ENCODE data around the gene CDH4. TPM values are rescaled to one million over a fixed set of nuclear protein-coding genes. Genes with fewer than 3 reads are reported as not detected.

CDH4 gene
- total RNA-seq, 6 donors from 2014 or later: 0.20 to 1.0 (median 0.40) TPM; not detected in 1

DNA sequence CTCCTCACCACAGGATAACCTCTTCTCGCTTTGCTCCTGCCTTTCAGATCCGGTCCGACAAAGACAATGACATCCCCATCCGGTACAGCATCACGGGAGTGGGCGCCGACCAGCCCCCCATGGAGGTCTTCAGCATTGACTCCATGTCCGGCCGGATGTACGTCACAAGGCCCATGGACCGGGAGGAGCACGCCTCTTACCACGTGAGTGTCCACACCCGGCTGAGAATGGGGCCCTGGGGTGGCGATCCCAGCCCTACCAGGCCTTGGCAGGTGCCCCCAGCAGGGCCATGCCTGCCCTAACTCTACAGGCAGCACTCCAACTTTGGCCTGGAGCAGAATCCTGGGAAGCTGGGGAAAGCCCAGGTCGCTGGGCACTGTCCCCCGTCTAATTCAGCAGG, 592.6 kb downstream of the CDH4 start:
- ATAC-seq (ENCODE audit: low FRiP score in 2 of 2) (no peak), DNase-seq (no peak)
- no peaks in the 10 kb centered on the region for H3K27me3 ChIP-seq
- 87% methylated on average over 14 of the region's 17 CpGs; no CpG with 5 or more reads in 1 of the 2 donors for WGBS, 2 donors
- H3K9me3 ChIP-seq: no peaks in the 10 kb centered on the region
- TF ChIP-seq POLR2AphosphoS5 (IDR thresholded peaks at IDR 0.05): no peak
- TF ChIP-seq, protein P1, sequence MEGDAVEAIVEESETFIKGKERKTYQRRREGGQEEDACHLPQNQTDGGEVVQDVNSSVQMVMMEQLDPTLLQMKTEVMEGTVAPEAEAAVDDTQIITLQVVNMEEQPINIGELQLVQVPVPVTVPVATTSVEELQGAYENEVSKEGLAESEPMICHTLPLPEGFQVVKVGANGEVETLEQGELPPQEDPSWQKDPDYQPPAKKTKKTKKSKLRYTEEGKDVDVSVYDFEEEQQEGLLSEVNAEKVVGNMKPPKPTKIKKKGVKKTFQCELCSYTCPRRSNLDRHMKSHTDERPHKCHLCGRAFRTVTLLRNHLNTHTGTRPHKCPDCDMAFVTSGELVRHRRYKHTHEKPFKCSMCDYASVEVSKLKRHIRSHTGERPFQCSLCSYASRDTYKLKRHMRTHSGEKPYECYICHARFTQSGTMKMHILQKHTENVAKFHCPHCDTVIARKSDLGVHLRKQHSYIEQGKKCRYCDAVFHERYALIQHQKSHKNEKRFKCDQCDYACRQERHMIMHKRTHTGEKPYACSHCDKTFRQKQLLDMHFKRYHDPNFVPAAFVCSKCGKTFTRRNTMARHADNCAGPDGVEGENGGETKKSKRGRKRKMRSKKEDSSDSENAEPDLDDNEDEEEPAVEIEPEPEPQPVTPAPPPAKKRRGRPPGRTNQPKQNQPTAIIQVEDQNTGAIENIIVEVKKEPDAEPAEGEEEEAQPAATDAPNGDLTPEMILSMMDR (IDR thresholded peaks at IDR 0.05): no peak
- TF ChIP-seq POLR2A (IDR thresholded peaks at IDR 0.05): no peak
- TF ChIP-seq EP300 (IDR thresholded peaks at IDR 0.05): no peak
- no peak overlapping the region for H3K27ac ChIP-seq
- H3K4me1 ChIP-seq: no peaks in the 10 kb centered on the region
- H3K36me3 ChIP-seq: no peaks in the 10 kb centered on the region
- H3K4me3 ChIP-seq: no peak overlapping the region

DNA sequence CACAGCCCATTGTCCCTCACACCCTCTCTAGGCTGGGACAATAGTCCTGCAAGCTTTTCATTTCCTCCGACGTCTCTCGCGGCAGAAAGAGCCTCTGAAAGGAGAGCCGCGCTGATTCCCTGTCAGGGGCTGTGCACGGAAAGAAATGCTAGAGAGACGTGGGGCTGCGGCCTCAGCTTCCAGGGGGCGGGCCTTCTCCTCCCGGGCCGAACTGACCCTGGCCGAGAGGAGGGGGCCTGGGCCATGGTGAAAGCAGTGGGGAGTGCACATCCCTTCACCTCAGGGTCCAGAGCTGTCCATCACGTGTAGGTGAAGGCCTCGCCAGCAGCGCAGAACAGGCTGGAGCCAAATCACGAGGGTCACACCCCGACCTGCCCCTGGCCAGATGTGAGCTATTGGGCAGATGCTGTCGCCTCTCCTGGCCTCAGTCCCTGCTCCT, 593.2 kb downstream of the CDH4 start:
- DNase-seq (no peak), ATAC-seq (ENCODE audit: low FRiP score in 2 of 2) (no peak)
- no peaks in the 10 kb centered on the region for H3K4me1 ChIP-seq
- 50 to 62% methylated on average over 10 to 17 of the region's 19 CpGs for WGBS, 2 donors
- no peak overlapping the region for H3K27ac ChIP-seq
- H3K27me3 ChIP-seq: no peaks in the 10 kb centered on the region
- no peak overlapping the region for H3K4me3 ChIP-seq
- H3K9me3 ChIP-seq: no peaks in the 10 kb centered on the region
- TF ChIP-seq POLR2A (IDR thresholded peaks at IDR 0.05) (no peak), POLR2AphosphoS5 (IDR thresholded peaks at IDR 0.05) (no peak), EP300 (IDR thresholded peaks at IDR 0.05) (no peak)
- TF ChIP-seq, protein P1 (IDR thresholded peaks at IDR 0.05): no peak
- no peaks in the 10 kb centered on the region for H3K36me3 ChIP-seq

GRCh38 chr20:61846074-61846473, 594.0 kb downstream of the CDH4 start:
- no peaks in the 10 kb centered on the region for H3K27me3 ChIP-seq
- H3K27ac ChIP-seq: no peak overlapping the region
- DNase-seq (no peak), ATAC-seq (ENCODE audit: low FRiP score in 2 of 2) (no peak)
- no peaks in the 10 kb centered on the region for H3K9me3 ChIP-seq
- H3K4me1 ChIP-seq: no peaks in the 10 kb centered on the region
- TF ChIP-seq, protein P1 (IDR thresholded peaks at IDR 0.05): no peak
- no peak for TF ChIP-seq POLR2A (IDR thresholded peaks at IDR 0.05)
- 82 to 84% methylated on average over 12 of the region's 15 CpGs for WGBS, 2 donors
- H3K36me3 ChIP-seq: no peaks in the 10 kb centered on the region
- H3K4me3 ChIP-seq: no peak overlapping the region

DNA sequence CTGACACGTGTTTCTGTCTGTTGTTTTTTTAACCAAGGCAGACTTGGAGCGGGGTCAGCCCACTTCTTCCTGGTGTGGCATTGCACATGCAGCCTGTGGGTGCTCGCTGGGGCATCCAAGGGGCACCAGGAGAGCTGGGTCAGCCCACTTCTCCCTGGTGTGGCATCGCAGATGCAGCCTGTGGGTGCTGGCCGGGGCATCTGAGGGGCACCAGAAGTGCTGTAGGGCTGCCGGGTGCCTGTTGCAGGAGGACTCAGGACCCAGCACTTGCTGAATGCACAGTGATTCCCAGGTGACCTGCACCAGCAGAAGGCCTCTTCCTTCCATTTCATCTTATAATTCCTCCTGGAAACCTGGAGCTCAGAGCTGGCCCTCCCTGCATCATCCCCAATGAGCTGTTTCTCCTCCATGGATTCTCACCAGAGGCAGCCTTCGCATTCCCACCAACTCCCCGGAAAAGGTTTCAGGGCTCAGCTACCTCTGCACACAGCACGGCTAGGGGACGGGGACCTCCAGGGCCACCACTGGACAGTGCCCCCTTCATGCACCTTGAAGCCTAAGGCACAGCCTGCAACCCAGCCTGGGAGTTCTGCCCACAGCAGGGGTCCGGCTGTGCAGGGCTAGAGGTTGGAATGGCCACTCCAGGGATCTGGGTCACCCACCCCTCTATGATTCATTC, 594.8 kb downstream of the CDH4 start:
- no peaks in the 10 kb centered on the region for H3K27me3 ChIP-seq
- 83 to 84% methylated on average over 7 to 11 of the region's 11 CpGs for WGBS, 2 donors
- ATAC-seq (ENCODE audit: low FRiP score in 2 of 2): no peak

More for the DNA sequence above, 594.8 kb downstream of the CDH4 start:
- Histone ChIP-seq H3K4me3 (no peak overlapping the region), H3K36me3 (no peaks in the 10 kb centered on the region), H3K9me3 (no peaks in the 10 kb centered on the region), H3K4me1 (no peaks in the 10 kb centered on the region), H3K27ac (no peak overlapping the region)
- TF ChIP-seq POLR2AphosphoS5 (IDR thresholded peaks at IDR 0.05) (no peak), EP300 (IDR thresholded peaks at IDR 0.05) (no peak)
- TF ChIP-seq, protein P1 (IDR thresholded peaks at IDR 0.05): no peak
- DNase-seq: no peak

All from upper lobe of left lung (tissue), 6 donors.